ENCODE results near the gene CDH18.

Gene CDH18

GRCh38 chr5:19987612-19988361 lies at the start of gene CDH18:
Gene CDH18, minus strand, starts transcription at chr5:19988200. Its CDS starts 149,214 bp downstream, at chr5:19838986.
- no peak within 1 kb of the TSS for H3K27ac Mint-ChIP-seq
- no peak within 1 kb of the TSS for H3K4me3 Mint-ChIP-seq
- no peaks in the 10 kb centered on the region for H3K36me3 Mint-ChIP-seq (ENCODE audit: low read depth)
- peaks cover 7% of the 10 kb centered on the region for H3K9me3 Mint-ChIP-seq
- H3K4me1 Mint-ChIP-seq (ENCODE audit: low read depth) = no peaks in the 10 kb centered on the region
- H3K27me3 Mint-ChIP-seq = no peaks in the 10 kb centered on the region

GRCh38 chr5:20034717-20035116 lies 46.7 kb upstream of the CDH18 start:
- H3K4me1 Mint-ChIP-seq (ENCODE audit: low read depth) = no peaks in the 10 kb centered on the region

GRCh38 chr5:20033881-20034280 lies 45.9 kb upstream of the CDH18 start:
- Mint-ChIP-seq H3K27me3 (no peaks in the 10 kb centered on the region), H3K36me3 (ENCODE audit: low read depth) (no peaks in the 10 kb centered on the region), H3K27ac (no peak overlapping the region), H3K4me3 (no peak overlapping the region), H3K9me3 (peaks cover 29% of the 10 kb centered on the region), H3K4me1 (ENCODE audit: low read depth) (no peaks in the 10 kb centered on the region)

More at GRCh38 chr5:20034717-20035116, 46.7 kb upstream of the CDH18 start:
- H3K4me3 Mint-ChIP-seq = no peak overlapping the region
- H3K36me3 Mint-ChIP-seq (ENCODE audit: low read depth) = no peaks in the 10 kb centered on the region
- H3K9me3 Mint-ChIP-seq = peaks cover 31% of the 10 kb centered on the region
- no peak overlapping the region for H3K27ac Mint-ChIP-seq
- H3K27me3 Mint-ChIP-seq = no peaks in the 10 kb centered on the region

GRCh38 chr5:20032896-20033295 lies 44.9 kb upstream of the CDH18 start:
- Mint-ChIP-seq H3K27ac (no peak overlapping the region), H3K4me3 (no peak overlapping the region), H3K9me3 (peaks cover 24% of the 10 kb centered on the region), H3K27me3 (no peaks in the 10 kb centered on the region), H3K36me3 (ENCODE audit: low read depth) (no peaks in the 10 kb centered on the region), H3K4me1 (ENCODE audit: low read depth) (no peaks in the 10 kb centered on the region)

GRCh38 chr5:20030125-20030524 lies 42.1 kb upstream of the CDH18 start:
- Mint-ChIP-seq H3K9me3 (peaks cover 21% of the 10 kb centered on the region), H3K4me1 (ENCODE audit: low read depth) (no peaks in the 10 kb centered on the region), H3K36me3 (ENCODE audit: low read depth) (no peaks in the 10 kb centered on the region), H3K27ac (no peak overlapping the region), H3K4me3 (no peak overlapping the region), H3K27me3 (no peaks in the 10 kb centered on the region)

- Mint-ChIP-seq H3K27ac (no peak overlapping the region), H3K36me3 (ENCODE audit: low read depth) (no peaks in the 10 kb centered on the region), H3K4me1 (ENCODE audit: low read depth) (no peaks in the 10 kb centered on the region), H3K9me3 (peaks cover 16% of the 10 kb centered on the region), H3K27me3 (no peaks in the 10 kb centered on the region), H3K4me3 (no peak overlapping the region)
Measured at GRCh38 chr5:20029266-20029665, 41.3 kb upstream of the CDH18 start.

- Mint-ChIP-seq H3K27me3 (no peaks in the 10 kb centered on the region), H3K4me1 (ENCODE audit: low read depth) (no peaks in the 10 kb centered on the region), H3K4me3 (no peak overlapping the region), H3K9me3 (peaks cover 11% of the 10 kb centered on the region), H3K27ac (no peak overlapping the region), H3K36me3 (ENCODE audit: low read depth) (no peaks in the 10 kb centered on the region)
Measured at GRCh38 chr5:20028506-20028905, 40.5 kb upstream of the CDH18 start.

GRCh38 chr5:20023686-20024180 lies 35.7 kb upstream of the CDH18 start:
- Mint-ChIP-seq H3K27ac (no peak overlapping the region), H3K9me3 (peaks cover 13% of the 10 kb centered on the region), H3K4me3 (no peak overlapping the region), H3K36me3 (ENCODE audit: low read depth) (no peaks in the 10 kb centered on the region), H3K4me1 (ENCODE audit: low read depth) (no peaks in the 10 kb centered on the region), H3K27me3 (no peaks in the 10 kb centered on the region)

- H3K27me3 Mint-ChIP-seq = no peaks in the 10 kb centered on the region
- H3K9me3 Mint-ChIP-seq = peaks cover 24% of the 10 kb centered on the region
- no peaks in the 10 kb centered on the region for H3K36me3 Mint-ChIP-seq (ENCODE audit: low read depth)
- no peaks in the 10 kb centered on the region for H3K4me1 Mint-ChIP-seq (ENCODE audit: low read depth)
- H3K27ac Mint-ChIP-seq = no peak overlapping the region
- H3K4me3 Mint-ChIP-seq = no peak overlapping the region
Measured at GRCh38 chr5:20020247-20020646, 32.2 kb upstream of the CDH18 start.

GRCh38 chr5:20017021-20017420 lies 29.0 kb upstream of the CDH18 start:
- H3K27me3 Mint-ChIP-seq = no peaks in the 10 kb centered on the region
- no peak overlapping the region for H3K4me3 Mint-ChIP-seq
- H3K36me3 Mint-ChIP-seq (ENCODE audit: low read depth) = no peaks in the 10 kb centered on the region
- no peaks in the 10 kb centered on the region for H3K4me1 Mint-ChIP-seq (ENCODE audit: low read depth)
- no peak overlapping the region for H3K27ac Mint-ChIP-seq
- H3K9me3 Mint-ChIP-seq = peaks cover 25% of the 10 kb centered on the region

GRCh38 chr5:20000416-20000815 lies 12.4 kb upstream of the CDH18 start:
- Mint-ChIP-seq H3K9me3 (peaks cover 19% of the 10 kb centered on the region), H3K36me3 (ENCODE audit: low read depth) (no peaks in the 10 kb centered on the region), H3K4me1 (ENCODE audit: low read depth) (no peaks in the 10 kb centered on the region), H3K27ac (no peak overlapping the region), H3K4me3 (no peak overlapping the region), H3K27me3 (no peaks in the 10 kb centered on the region)

- H3K36me3 Mint-ChIP-seq (ENCODE audit: low read depth) = no peaks in the 10 kb centered on the region
- H3K9me3 Mint-ChIP-seq = peaks cover 7% of the 10 kb centered on the region
- no peak overlapping the region for H3K4me3 Mint-ChIP-seq
- no peaks in the 10 kb centered on the region for H3K4me1 Mint-ChIP-seq (ENCODE audit: low read depth)
- no peaks in the 10 kb centered on the region for H3K27me3 Mint-ChIP-seq
- H3K27ac Mint-ChIP-seq = no peak overlapping the region
Measured at GRCh38 chr5:19988457-19988856, 457 bp upstream of the CDH18 start.

GRCh38 chr5:19986806-19987205 lies 1.2 kb downstream of the CDH18 start:
- no peaks in the 10 kb centered on the region for H3K36me3 Mint-ChIP-seq (ENCODE audit: low read depth)
- no peak overlapping the region for H3K4me3 Mint-ChIP-seq
- H3K9me3 Mint-ChIP-seq = peaks cover 7% of the 10 kb centered on the region
- H3K4me1 Mint-ChIP-seq (ENCODE audit: low read depth) = no peaks in the 10 kb centered on the region
- no peak overlapping the region for H3K27ac Mint-ChIP-seq
- no peaks in the 10 kb centered on the region for H3K27me3 Mint-ChIP-seq

GRCh38 chr5:19986031-19986619 lies 1.9 kb downstream of the CDH18 start:
- Mint-ChIP-seq H3K4me1 (ENCODE audit: low read depth) (no peaks in the 10 kb centered on the region), H3K27me3 (no peaks in the 10 kb centered on the region), H3K4me3 (no peak overlapping the region), H3K36me3 (ENCODE audit: low read depth) (no peaks in the 10 kb centered on the region), H3K27ac (no peak overlapping the region), H3K9me3 (peaks cover 8% of the 10 kb centered on the region)

- Mint-ChIP-seq H3K27me3 (no peaks in the 10 kb centered on the region), H3K4me3 (no peak overlapping the region), H3K36me3 (ENCODE audit: low read depth) (no peaks in the 10 kb centered on the region), H3K4me1 (ENCODE audit: low read depth) (no peaks in the 10 kb centered on the region), H3K9me3 (peaks cover 14% of the 10 kb centered on the region), H3K27ac (no peak overlapping the region)
Measured at GRCh38 chr5:19978476-19978875, 9.5 kb downstream of the CDH18 start.
